GM18508 (cell line): ENCODE results near the gene ELMO1.

Experiments used
- ATAC-seq: cut with Tn5 transposase; IDR thresholded peaks from one replicate; pipeline ENCODE4 v1.9.1; 2021; ENCODE audit warnings: moderate number of reproducible peaks; ENCODE audit not compliant: insufficient read depth, unreplicated experiment

Gene ELMO1

GRCh38 chr7:36879021-36879420 is 569.6 kb downstream of the ELMO1 start:
- ATAC-seq: no peak

DNA sequence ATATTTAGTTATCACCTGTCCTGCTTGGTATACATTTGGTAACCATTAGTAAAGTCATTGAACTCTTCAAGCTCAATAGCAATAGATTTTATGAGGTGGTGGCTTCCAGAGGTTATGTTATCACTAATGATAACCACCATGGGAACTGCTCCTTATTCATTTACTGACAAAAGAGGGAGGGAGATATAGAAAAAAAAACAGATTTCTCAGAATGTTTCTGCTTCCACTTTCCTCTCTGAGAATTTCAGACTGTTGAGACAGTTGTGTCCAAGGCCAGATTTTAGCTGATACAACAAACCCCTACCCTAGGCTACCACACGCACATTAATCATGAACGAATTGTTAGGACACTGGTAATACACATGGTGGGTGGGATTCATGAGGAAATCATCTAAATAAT is 570.4 kb downstream of the ELMO1 start:
- ATAC-seq: no peak

- no peak for ATAC-seq
Observed at GRCh38 chr7:36875794-36876193, 572.9 kb downstream of the ELMO1 start.

GRCh38 chr7:36874041-36874440 is 574.6 kb downstream of the ELMO1 start:
- no peak for ATAC-seq

GRCh38 chr7:36871863-36872262 is 576.8 kb downstream of the ELMO1 start:
- ATAC-seq: no peak

DNA sequence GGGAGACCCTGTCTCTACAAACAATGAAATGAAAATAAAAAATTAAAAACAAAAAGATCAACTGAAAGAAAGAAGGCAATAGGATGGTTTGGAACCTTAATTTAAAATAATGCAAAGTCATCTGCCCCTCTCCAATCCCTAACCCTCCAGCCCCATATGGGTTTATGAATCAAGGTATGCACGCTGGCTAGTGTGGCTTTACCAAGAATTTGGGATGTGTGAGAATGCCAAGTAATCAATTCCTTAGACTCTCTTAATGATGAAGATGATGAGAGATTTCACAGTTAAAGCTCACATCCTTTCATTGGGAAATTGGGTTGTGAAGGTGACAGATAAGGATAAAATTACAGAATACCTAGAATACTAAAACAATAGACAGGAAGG is 577.3 kb downstream of the ELMO1 start:
- ATAC-seq: no peak

DNA sequence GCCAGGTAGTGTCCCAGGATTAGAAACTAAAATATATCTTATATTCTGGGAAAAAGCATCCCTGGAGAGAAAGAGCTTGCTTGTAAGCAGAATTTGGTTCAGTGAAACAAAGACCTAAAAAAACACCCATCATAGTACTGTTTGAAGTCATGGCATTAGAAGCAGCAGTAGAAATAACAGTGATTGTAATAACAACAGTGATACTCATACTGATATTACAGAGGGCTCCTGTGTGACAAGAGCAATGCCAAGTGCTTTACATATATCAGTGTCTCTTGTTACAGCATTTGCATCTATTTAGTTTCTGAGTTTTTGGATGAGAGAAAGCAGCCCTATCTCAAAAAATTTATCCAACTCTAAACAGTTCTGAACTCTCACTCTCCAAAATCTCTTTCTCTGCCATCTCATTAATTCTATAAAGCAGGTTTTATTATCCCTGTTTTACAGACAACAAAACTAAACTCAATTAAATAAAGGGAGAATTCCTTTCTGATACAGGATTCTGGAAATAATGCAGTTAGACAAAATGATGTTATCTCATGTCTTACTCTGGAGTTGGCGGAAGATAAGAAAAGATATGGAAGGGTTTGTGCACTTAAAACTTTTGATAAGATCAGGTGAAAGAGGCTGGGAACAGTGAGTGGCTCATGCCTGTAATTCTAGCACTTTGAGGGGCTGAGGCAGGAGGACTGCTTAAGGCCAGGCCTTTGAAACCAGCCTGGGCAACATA is 577.9 kb downstream of the ELMO1 start:
- ATAC-seq: no peak

GRCh38 chr7:36868727-36869411 is 579.8 kb downstream of the ELMO1 start:
- no peak for ATAC-seq

DNA sequence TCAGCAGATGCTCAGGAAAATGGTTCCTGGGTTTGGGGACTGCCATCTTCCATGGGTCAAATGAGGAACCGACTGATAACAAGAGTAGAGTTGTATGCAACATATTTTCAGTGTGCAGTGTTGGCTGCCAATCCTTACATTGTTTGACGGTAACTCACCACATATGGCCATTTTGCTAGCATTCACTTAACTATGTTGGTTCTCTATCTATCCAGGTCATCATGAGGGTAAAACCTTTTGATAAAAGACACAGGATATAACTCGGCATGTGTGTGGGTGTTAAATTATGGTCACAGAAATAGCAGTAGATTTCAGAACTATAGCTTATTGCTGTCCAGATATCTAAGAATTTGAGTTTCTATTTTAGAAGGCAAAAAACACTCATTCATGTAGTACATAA is 583.6 kb downstream of the ELMO1 start:
- ATAC-seq: no peak

DNA sequence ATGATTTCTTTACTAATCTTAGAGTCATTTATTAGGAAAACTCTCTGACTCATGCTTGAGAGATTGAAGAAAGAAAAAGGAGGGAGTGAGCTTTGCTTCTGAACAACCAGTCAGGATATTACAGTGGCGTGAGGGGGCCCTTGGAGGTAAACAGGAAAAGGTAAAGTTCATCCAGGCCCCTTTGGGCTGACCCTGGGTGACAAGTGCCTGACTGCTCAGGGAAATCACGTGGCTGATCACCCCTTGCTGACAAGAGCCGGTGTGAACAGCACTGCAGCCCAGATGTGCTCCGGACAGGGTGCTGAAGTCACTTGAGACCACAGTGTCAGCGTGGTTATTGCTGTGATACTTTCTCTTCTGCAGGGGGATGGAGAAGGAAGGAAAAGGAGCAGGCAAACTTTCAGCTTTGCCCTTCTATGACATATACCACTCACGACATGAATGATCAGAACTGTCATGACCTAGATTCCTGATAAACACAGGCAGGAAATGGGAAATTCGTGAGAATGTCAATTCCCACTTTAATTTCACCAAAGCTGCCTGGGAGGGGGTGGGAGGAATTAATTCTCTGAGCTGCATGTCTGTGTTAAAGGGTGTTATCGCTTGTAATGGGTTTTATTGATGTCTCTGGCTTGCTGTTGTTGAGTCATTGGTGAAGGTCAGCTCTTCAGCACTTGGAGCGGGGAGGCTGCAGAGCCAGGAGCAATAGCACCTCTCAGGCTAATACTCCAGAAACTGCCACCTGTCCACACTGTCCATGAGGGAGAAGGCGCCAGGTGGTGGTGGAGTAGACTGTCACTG is 584.6 kb downstream of the ELMO1 start:
- no peak for ATAC-seq

GRCh38 chr7:36862771-36863261 is 585.8 kb downstream of the ELMO1 start:
- no peak for ATAC-seq

GRCh38 chr7:36861656-36862055 is 587.0 kb downstream of the ELMO1 start:
- no peak for ATAC-seq

DNA sequence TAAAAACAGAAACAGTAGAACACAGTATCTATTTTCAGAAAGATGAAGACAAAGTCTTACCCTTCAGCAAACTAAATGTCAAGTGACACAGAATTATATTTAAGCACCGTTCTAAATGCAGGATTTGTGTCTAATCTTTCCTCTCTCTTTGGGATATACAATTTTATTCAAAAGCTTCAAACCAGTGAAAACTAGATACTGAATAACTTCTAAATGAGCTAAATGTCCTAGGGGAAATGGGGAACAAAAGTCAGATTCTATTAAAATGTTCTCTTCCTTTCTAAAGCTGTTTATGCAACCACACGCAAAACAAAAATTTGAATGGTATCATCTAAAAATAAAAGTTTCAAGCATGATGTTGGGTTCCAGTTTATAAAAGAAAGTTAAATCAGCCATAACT is 588.0 kb downstream of the ELMO1 start:
- no peak for ATAC-seq

DNA sequence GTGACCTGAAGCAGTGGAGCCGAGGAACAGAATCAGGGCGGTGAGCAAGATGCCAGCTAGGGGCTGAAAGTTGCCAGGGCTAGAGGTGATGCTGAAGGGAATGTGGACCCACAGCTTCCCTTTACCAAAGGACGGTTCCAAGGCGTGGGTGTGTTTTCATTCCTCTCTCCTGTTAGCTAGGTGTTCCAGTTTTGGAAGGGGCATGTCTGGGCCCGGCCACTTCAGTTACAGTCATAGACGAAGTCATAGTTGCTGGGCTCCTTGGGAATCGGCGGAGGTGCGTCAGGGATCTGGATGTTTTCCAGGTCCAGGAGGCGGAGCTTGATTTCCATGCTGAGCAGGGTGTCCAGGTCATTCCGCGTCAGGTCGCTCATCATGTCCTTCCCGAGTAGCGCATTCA is 593.3 kb downstream of the ELMO1 start:
- ATAC-seq: no peak

DNA sequence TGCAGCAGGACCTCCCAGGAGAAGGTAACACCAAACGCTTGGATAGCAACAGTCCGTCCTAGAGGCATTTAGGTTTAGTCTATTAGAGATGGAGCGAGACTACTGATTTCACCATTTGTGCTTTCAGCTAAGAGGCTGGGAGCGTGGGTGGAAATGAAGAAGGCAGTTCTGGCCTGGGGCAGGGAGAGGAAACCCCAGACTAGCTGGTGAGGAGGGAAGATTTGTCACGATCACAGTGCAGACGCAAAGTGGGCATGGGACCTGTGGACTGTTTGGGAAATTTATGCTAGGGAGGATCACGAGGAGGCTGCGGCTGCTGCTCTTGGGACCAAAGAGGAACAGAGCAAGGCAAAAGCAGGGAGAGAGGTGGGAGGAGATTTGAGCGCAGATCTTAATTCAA is 594.0 kb downstream of the ELMO1 start:
- ATAC-seq: no peak

DNA sequence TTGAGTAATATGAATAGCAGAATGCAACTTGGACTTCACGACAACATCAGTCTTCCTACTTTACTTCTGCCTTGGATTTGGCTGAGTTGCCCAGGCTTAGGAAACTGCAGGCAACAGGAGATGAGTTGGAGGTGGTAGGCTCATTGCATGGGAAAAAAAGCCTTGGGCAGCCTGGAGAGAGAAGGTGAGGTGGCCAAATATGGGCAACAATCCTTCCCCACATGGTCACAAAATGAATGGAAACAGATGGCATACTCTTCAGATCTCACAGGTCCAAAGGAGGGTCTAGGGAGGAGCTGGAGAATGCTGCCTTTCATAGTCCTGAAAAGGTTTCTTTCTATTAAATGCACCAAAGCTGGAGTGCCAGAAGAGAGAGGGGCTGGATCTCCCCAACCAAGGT is 595.7 kb downstream of the ELMO1 start:
- ATAC-seq: no peak

DNA sequence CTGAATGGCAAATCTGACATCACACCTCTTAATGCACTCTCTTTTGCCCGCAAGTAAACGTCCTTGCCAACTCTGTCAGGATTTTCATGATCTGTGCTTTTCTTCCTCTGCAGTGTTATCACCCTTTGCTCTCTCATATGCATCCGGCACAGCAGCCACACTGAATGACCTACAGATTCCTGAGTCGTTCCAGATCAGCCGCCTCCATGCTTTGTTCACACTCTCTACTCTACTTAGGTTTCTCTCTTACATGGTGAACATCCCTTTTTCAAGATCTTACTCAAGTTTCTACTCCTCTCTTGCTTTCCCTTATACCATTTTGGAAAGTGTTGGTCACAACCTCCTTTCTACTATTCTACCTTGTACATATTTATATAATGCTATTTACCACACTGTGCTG is 596.6 kb downstream of the ELMO1 start:
- no peak for ATAC-seq

DNA sequence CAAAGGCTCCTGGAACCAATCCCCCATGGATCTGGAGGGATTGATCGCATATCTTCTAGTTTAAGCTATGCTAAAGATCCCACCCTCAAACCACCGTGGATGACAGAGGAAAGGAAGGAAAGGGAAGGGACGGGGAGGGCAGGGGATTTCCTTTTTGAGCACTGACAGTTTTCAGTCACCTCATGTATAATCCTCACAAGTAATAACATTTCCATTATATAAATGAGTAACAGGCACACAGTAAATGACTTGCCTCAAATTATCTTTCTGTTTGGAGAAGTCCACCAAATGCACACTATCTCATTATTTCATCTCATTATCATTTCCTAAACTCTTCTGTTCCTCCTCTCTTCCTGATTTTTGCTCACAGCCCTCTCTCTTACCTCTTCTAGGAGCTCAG is 597.3 kb downstream of the ELMO1 start:
- ATAC-seq: no peak

GRCh38 chr7:36847946-36848345 is 600.7 kb downstream of the ELMO1 start:
- no peak for ATAC-seq

DNA sequence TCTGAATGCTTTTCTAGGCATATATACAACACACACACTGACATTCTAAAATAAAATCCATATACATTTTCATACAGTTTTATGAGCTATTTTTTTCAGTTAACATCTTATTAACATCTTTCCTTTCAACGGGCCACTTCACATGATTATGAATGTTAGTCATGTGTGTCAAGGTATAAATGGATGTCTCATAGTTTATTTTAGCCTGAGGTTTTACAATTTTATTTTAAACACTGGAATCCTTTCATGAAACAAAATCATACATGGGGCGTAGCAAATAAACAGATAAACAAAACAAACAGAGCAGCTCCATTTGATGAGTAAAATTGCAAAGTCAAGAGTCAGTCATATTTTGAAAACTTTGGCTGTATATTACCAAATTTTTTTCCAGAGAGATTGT is 604.3 kb downstream of the ELMO1 start:
- no peak for ATAC-seq

DNA sequence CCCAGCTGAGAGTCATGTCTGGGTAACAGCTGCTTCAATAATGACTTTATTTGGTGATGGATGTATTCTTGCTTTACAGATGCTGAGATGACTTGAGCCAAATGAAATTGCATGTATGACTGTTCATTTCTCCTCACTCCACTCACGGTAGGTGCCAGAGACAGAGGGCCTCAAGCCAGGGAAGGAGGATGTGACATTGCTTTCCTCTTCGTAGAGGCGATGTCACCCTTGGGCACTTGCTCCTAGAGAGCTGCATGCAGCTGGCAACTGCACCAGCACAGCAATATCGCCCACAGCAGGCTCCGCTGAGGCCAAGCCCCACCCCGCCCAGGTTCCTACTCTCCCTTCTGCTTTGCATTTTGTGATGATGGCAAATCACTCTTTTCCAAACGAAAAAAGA is 607.8 kb downstream of the ELMO1 start:
- no peak for ATAC-seq
